Sciatic nerve (tissue), 2 donors: ENCODE results near the gene PAX8. TPM values are rescaled to one million over a fixed set of nuclear protein-coding genes. Genes with fewer than 3 reads are reported as not detected.
"Not testable (repeated sequence)": the region's sequence is repeated elsewhere in the genome, so short reads cannot be mapped to it uniquely, and the experiment has no call there.

ENCODE experiments used
- ATAC-seq: fragments of 200-7000 bp; cut with Tn5 transposase; one replicate; pipeline ENCODE4 v1.9.1; 2020; ENCODE audit warnings: mild to moderate bottlenecking, moderate library complexity
- DNase-seq: peaks from one replicate; pipeline ENCODE4 v3.0.0-alpha.2; 2020; ENCODE audit warnings: low spot score
- intact Hi-C: fragments of 100-400 bp; cut with DNase I; formaldehyde crosslinking; loops from one replicate; pipeline ENCODE4 v1.14.2; 2022
- total RNA-seq: library from RNA; stranded (reverse); fragmentation: NEBNext Ultra II Directional; extraction: Animal tissue kit (Norgen Biotek cat#: 25700); gene quantifications from one replicate; pipeline ENCODE4 v1.2.1, GENCODE V29; 2021
- donor health status: DM: no; HTN: no; CAD: no.
- donor health status: DM: no; HTN: no; CAD: no.

PAX8 gene
- total RNA-seq, 1 donor from 2014 or later = 1.2 TPM

DNA sequence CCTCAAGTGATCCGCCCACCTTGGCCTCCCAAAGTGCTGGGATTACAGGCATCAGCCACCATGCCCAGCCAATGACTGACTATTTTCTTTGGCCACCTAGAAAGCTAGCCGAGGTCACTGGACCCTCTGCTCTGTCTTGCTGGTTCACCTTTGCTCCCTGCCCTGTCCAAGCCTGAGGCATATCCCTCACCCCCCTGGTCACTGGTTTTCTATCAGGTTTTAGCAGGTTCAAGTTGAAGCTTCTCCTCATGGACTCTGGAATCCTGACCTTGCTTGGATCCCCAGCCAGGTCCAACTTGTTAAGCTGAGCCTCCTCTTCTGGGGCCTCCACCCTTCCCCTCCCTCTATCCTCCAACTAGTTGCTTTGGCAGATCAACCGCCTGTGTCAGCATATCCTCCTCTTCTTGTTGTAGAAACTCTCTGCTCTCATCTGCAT is 33.4 kb downstream of the PAX8 start:
- ATAC-seq (no peak), DNase-seq (no peak)
- intact Hi-C loops = loop anchor here (5.0 kb wide), 1 partner anchor 127 kb away; no protein-coding TSS in a partner anchor

GRCh38 chr2:113242327-113242726 is 36.4 kb downstream of the PAX8 start:
- no peak for ATAC-seq
- intact Hi-C loops = no loop called here

GRCh38 chr2:113240915-113241911 is 37.5 kb downstream of the PAX8 start:
- no peak for DNase-seq
- peak; percentile 81 for ATAC-seq
- intact Hi-C loops = no loop called here

More at GRCh38 chr2:113242327-113242726, 36.4 kb downstream of the PAX8 start:
- DNase-seq = no peak

GRCh38 chr2:113240150-113240914 is 38.4 kb downstream of the PAX8 start:
- peak; percentile 92 for DNase-seq
- peak; percentile 81 for ATAC-seq
- intact Hi-C loops = no loop called here

GRCh38 chr2:113238871-113239839 is 39.6 kb downstream of the PAX8 start:
- intact Hi-C loops = no loop called here
- ATAC-seq (peak; percentile 14), DNase-seq (no peak)

GRCh38 chr2:113237604-113238160 is 41.0 kb downstream of the PAX8 start:
- intact Hi-C loops = no loop called here
- ATAC-seq = no peak
- no peak for DNase-seq

DNA sequence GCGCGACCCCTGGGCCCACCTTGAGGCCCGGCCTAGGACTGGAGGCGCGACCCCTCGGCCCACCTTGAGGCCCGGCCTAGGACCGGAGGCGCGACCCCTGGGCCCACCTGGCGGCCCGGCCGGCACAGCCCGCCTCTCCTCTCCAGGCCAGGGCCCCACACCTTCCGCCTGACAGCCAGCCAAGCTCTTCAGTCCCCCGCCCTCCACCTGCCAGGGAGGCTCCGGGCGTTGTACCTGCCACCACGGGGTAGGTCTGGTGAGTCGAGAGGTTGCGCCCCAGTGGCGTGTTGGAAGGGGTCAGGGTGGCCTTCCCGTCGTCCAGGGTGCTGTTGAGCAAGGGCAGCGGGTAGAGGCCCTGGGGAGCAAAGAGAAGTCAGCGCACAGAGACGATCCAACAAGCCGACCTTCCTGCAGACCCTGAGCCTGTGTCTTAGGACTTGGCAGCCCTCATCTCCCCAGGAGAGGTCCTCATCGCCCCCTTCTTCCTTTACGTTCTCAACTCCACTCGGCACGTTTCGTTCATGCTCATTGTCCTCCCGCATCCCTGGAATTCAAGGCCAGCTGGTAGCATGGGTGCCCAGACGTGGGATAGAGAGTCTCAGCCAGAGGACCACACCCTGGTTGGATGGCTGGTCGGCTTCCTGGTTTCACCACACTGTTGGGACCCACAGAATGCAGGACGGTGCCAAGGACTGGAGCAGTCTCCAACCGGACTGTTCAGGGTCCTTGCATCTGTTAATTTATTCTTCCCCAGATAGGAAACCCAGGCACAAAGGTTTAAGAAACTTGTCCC is 42.2 kb downstream of the PAX8 start:
- intact Hi-C loops = no loop called here
- ATAC-seq = no peak
- DNase-seq = no peak

DNA sequence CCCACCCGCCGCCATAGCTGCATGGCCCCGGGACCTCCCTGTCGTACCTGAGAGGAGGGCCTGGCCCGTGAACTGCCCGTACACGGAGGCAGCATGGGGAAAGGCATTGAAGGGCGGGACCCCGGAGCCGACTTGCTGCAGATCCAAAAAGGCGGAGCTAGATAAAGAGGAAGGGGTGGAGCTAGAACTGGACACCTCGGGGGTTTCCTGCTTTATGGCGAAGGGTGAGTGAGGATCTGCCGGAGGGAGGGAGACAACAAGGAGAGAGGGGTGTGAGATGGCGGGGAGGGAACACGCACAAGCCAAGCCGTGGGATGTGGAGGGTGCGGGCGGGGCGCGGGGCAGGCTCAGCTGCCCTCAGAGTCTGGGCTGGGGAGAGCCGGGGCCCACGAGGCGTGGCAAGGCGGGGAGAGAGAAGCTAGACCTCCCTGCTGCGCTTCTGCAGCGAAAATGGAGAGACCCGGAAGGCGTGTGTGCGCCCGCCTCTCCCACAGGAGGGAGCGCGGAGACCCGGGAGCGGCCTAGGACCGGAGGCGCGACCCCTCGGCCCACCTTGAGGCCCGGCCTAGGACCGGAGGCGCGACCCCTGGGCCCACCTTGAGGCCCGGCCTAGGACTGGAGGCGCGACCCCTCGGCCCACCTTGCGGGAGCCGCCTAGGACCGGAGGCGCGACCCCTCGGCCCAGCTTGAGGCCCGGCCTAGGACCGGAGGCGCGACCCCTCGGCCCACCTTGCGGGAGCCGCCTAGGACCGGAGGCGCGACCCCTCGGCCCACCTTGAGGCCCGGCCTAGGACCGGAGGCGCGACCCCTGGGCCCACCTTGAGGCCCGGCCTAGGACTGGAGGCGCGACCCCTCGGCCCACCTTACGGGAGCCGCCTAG is 43.1 kb downstream of the PAX8 start:
- peak; percentile 58 for ATAC-seq
- DNase-seq, intact Hi-C loops: not testable (repeated sequence)

GRCh38 chr2:113234721-113235346 is 43.9 kb downstream of the PAX8 start:
- ATAC-seq (peak; percentile 8), DNase-seq (no peak)
- intact Hi-C loops = no loop called here

DNA sequence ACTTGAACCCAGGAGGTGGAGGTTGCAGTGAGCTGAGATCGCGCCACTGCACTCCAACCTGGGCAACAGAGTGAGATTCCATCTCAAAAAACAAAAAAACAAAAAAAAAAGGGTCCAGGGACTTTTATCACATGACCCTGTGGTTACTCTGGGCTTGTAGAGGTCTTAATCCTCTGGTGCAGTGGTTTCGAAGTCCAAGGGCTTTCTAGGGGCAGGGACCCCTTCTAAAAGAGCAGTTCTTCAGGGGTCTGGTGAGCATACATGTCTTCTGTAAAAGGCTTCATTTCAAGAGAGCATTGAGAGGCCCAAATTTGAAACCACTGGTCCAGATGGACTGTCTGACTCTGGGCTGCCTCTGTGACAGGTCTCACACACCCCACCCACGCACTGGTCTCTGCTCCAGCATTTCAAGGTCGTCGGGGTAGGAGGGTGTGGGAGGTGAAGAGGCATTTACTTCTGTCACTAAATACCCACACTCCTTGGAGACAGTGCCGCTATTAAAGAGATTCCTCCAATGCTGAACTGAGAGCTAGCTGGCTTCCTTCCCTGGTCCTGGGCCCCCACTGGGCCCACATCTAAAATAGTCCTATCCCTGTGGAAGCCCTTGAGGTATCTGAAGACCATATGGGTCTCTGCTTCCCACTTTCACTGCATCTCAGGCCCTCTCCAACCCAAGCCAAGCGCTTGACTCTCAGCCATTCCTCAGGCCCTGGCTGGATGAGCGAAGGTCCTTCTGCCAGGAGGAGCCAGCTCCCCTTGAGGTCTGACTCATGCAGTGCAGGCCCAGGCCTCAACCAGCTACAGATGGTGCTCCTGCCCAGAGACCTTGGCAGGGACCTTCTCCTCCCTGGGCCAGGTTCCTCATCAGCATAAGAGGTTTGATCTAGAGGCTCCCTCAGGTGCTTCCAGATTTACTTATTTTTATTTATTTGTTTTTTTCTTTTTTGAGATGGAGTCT is 44.8 kb downstream of the PAX8 start:
- intact Hi-C loops = no loop called here
- peak; percentile 25 for ATAC-seq
- DNase-seq = no peak

GRCh38 chr2:113232740-113233139 is 46.0 kb downstream of the PAX8 start:
- ATAC-seq (no peak), DNase-seq (no peak)
- intact Hi-C loops = no loop called here

GRCh38 chr2:113232123-113232522 is 46.6 kb downstream of the PAX8 start:
- intact Hi-C loops = no loop called here
- no peak for ATAC-seq
- no peak for DNase-seq

DNA sequence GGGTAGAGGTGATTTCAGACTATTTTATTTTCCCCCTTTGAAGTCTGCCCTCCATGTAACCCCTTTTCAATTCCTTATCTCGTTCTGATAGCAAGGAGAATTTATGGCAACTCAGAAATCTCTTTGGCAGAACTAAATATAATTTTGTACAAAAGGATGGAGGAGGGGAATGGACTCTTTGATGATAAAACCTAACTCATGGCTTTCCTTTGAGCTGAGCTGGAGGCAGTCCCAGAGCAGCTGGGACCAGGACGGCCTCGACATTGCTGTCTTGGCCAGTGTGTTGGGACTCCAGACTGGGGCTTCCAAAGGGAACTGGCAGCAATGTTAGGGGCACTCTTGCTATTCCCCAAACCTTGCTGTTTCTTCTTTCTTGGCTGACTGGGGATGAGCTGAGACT is 47.7 kb downstream of the PAX8 start:
- intact Hi-C loops = no loop called here
- DNase-seq (no peak), ATAC-seq (no peak)

GRCh38 chr2:113230531-113230930 is 48.2 kb downstream of the PAX8 start:
- intact Hi-C loops = no loop called here
- ATAC-seq = no peak
- no peak for DNase-seq

GRCh38 chr2:113229795-113230194 is 48.9 kb downstream of the PAX8 start:
- no peak for ATAC-seq
- DNase-seq = no peak
- intact Hi-C loops = no loop called here
